Hepatocyte (in vitro differentiated cells): ENCODE results near the gene NPAS4. TPM values are rescaled to one million over a fixed set of nuclear protein-coding genes. Genes with fewer than 3 reads are reported as not detected.
A peak's percentile ranks its signal among the peaks of the same experiment; 100 is the strongest.

Source experiments
- DNase-seq: peaks from one replicate; pipeline ENCODE4 v3.0.0-alpha.2; 2016; ENCODE audit warnings: low spot score
- H2AFZ ChIP-seq: fragments of 200-600 bp; sonication (generic); 2 replicates; pipeline ENCODE4 v1.6.0; 2016; ENCODE audit warnings: antibody characterized with exemption, mild to moderate bottlenecking
- H3K27ac ChIP-seq: fragments of 200-600 bp; sonication (generic); 2 replicates; pipeline ENCODE4 v1.5.1; 2016; ENCODE audit warnings: mild to moderate bottlenecking
- H3K27me3 ChIP-seq: fragments of 200-600 bp; sonication (generic); 2 replicates; pipeline ENCODE4 v1.6.1; 2016
- H3K36me3 ChIP-seq: fragments of 200-600 bp; sonication (generic); replicated peaks from 2 replicates; pipeline ENCODE4 v1.5.1; 2016; ENCODE audit warnings: low read depth; ENCODE audit not compliant: insufficient read depth
- H3K4me1 ChIP-seq: fragments of 200-600 bp; sonication (generic); 2 replicates; pipeline ENCODE4 v1.5.1; 2016; ENCODE audit warnings: mild to moderate bottlenecking, moderate library complexity; ENCODE audit not compliant: insufficient read depth
- H3K4me2 ChIP-seq: fragments of 200-600 bp; sonication (generic); 2 replicates; pipeline ENCODE4 v1.6.0; 2016
- H3K4me3 ChIP-seq: fragments of 200-600 bp; sonication (generic); 2 replicates; pipeline ENCODE4 v1.5.1; 2016; ENCODE audit warnings: mild to moderate bottlenecking
- H3K79me2 ChIP-seq: fragments of 200-600 bp; sonication (generic); 2 replicates; pipeline ENCODE4 v1.6.0; 2017; ENCODE audit warnings: mild to moderate bottlenecking
- H3K9me2 ChIP-seq: fragments of 200-600 bp; sonication (generic); replicated peaks from 2 replicates; pipeline ENCODE4 v1.6.0; 2017; ENCODE audit warnings: mild to moderate bottlenecking; ENCODE audit not compliant: insufficient read depth
- H3K9me3 ChIP-seq: fragments of 200-600 bp; sonication (generic); 2 replicates; pipeline ENCODE4 v1.5.1; 2016; ENCODE audit warnings: low read depth, mild to moderate bottlenecking
- H4K20me1 ChIP-seq: fragments of 200-600 bp; sonication (generic); 2 replicates; pipeline ENCODE4 v1.6.0; 2016; ENCODE audit warnings: mild to moderate bottlenecking; ENCODE audit not compliant: insufficient read depth, poor library complexity, severe bottlenecking
- EZH2 ChIP-seq: fragments of 200-600 bp; sonication (generic); IDR thresholded peaks from 2 replicates; pipeline ENCODE4 v1.6.1; 2016; ENCODE audit warnings: antibody characterized with exemption, mild to moderate bottlenecking, borderline replicate concordance
- EZH2phosphoT487 ChIP-seq: fragments of 200-600 bp; sonication (generic); IDR thresholded peaks from one replicate; pipeline ENCODE4 v1.6.1; 2018; ENCODE audit warnings: antibody characterized with exemption, mild to moderate bottlenecking, low read depth, moderate library complexity; ENCODE audit not compliant: unreplicated experiment, severe bottlenecking
- WGBS: methylation state at CpG from one replicate; pipeline ENCODE4 v1.1.6; 2016; ENCODE audit warnings: low lambda C conversion rate; ENCODE audit errors: missing lambda C conversion rate; 5-methylcytosine and 5-hydroxymethylcytosine counted together
- polyA plus RNA-seq: library from polyadenylated mRNA; unstranded; fragments of >200 nt; fragmentation: Nextera tagmentation; extraction: Ambion mirVana; gene quantifications from 2 replicates; pipeline ENCODE4 v1.2.1, GENCODE V29; 2016
- total RNA-seq: library from RNA; depleted of rRNA; stranded (reverse); fragments of >200 nt; gene quantifications from 2 replicates; pipeline ENCODE4 v1.2.3, GENCODE V29; 2014
- TF ChIP-seq, protein P1 (sequence below): fragments of 200-600 bp; sonication (generic); IDR thresholded peaks from 2 replicates; pipeline ENCODE4 v1.5.1; 2016; ENCODE audit warnings: antibody characterized with exemption, mild to moderate bottlenecking; ENCODE audit not compliant: poor library complexity

The NPAS4 gene
- total and polyA plus RNA-seq, 2 experiments from 2014 or later, result 0.31 TPM; not detected in 1

DNA sequence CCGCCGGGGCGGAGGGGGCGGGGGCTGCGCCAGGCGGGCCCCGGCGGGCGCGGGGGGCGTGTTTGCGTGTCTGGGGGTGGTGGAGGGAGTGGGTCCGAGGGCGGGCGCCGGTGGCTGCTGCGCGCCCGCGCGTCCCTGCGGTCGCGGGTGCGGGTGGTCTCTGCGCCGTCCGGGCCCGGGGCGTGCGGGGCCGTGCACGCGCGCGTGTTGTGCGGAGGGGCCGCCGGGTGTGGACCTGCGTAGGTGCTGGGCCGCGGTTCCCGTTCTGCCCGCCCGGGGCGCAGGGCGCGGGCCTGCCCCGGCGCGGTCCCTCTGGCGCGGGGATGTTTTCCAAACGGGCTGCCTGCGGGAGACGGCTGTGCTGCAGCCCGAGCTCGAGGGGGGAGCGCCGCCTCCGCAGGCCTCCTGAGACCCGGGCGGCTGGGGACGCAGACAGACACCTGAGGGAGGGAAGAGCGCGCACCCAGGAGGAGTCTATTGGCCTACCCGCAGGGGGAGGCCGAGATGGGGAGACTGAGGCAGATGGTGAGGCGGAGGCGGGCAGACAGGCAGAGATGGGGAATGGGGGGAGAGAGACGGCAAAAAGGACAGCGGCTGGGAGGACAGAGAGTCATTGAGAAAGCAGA, 46.3 kb downstream of the NPAS4 start:
- Histone ChIP-seq H3K27ac (no peak overlapping the region), H3K36me3 (no peaks in the 10 kb centered on the region), H4K20me1 (no peaks in the 10 kb centered on the region), H3K79me2 (peaks cover 2% of the 10 kb centered on the region), H3K27me3 (no peaks in the 10 kb centered on the region), H3K9me3 (no peaks in the 10 kb centered on the region), H3K4me3 (peak overlapping the region; percentile 70), H3K9me2 (no peaks in the 10 kb centered on the region), H3K4me2 (peak overlapping the region; percentile 99), H2AFZ (peak overlapping the region; percentile 33), H3K4me1 (peaks cover 12% of the 10 kb centered on the region)
- TF ChIP-seq EZH2phosphoT487 (no peak), EZH2 (no peak)
- TF ChIP-seq, protein P1, sequence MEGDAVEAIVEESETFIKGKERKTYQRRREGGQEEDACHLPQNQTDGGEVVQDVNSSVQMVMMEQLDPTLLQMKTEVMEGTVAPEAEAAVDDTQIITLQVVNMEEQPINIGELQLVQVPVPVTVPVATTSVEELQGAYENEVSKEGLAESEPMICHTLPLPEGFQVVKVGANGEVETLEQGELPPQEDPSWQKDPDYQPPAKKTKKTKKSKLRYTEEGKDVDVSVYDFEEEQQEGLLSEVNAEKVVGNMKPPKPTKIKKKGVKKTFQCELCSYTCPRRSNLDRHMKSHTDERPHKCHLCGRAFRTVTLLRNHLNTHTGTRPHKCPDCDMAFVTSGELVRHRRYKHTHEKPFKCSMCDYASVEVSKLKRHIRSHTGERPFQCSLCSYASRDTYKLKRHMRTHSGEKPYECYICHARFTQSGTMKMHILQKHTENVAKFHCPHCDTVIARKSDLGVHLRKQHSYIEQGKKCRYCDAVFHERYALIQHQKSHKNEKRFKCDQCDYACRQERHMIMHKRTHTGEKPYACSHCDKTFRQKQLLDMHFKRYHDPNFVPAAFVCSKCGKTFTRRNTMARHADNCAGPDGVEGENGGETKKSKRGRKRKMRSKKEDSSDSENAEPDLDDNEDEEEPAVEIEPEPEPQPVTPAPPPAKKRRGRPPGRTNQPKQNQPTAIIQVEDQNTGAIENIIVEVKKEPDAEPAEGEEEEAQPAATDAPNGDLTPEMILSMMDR, result peak; percentile 27
- peak; percentile 72 for DNase-seq
- 1% methylated on average over 41 of the region's 72 CpGs for WGBS

DNA sequence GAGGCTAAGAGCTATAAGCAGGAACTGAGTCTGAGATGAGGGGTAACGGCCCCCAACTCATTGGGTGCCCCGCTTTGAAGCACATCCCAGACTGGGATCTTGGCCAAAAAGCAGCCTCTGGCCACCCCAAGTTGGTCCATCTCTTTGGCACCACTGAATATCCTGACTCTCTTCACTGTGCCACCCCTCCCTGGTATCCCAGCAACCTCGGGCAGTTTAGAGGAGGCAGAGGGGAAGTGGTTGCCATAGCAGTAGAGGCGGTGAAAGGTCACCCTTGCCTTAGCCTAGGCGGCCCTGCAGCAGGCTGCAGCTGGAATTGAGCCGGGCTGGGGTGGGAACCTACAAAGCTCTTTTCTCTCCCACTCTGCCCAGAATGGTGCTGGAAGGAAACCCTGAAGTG, 46.9 kb downstream of the NPAS4 start:
- DNase-seq, result peak; percentile 34
- no peaks in the 10 kb centered on the region for H3K9me3 ChIP-seq
- H3K36me3 ChIP-seq, result no peaks in the 10 kb centered on the region
- H4K20me1 ChIP-seq, result no peaks in the 10 kb centered on the region
- H3K4me2 ChIP-seq, result peak overlapping the region; percentile 99
- H3K27ac ChIP-seq, result no peak overlapping the region
- H2AFZ ChIP-seq, result no peak overlapping the region
- peaks cover 2% of the 10 kb centered on the region for H3K79me2 ChIP-seq
- no peak for TF ChIP-seq EZH2
- TF ChIP-seq, protein P1, result no peak
- TF ChIP-seq EZH2phosphoT487, result no peak
- H3K9me2 ChIP-seq, result no peaks in the 10 kb centered on the region
- no peaks in the 10 kb centered on the region for H3K27me3 ChIP-seq
- 53% methylated on average over 6 of the region's 6 CpGs for WGBS
- H3K4me1 ChIP-seq, result peaks cover 12% of the 10 kb centered on the region
- no peak overlapping the region for H3K4me3 ChIP-seq

DNA sequence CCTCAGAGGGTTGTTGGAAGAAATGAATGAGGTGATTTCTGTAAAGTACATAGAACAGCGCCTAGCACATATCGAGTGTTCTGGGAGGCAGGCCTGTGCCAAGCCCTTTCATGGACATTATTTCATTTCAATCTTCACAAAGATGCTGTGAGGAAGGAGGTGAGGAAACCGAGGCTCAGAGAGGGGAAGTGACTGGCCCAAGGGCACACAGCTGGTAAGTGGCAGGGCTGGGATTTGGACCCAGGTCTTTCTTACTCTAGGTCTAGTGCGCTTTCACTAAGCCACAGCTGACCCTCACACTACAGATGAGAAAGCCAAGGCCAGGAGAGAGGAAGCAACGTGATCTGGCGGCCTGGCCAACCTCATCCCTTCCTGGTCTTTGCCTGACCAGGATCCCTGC, 47.9 kb downstream of the NPAS4 start:
- H3K27me3 ChIP-seq, result no peaks in the 10 kb centered on the region
- no peaks in the 10 kb centered on the region for H4K20me1 ChIP-seq
- H3K9me2 ChIP-seq, result no peaks in the 10 kb centered on the region
- no peak overlapping the region for H3K27ac ChIP-seq
- peaks cover 12% of the 10 kb centered on the region for H3K4me1 ChIP-seq
- TF ChIP-seq, protein P1, result no peak
- TF ChIP-seq EZH2phosphoT487 (no peak), EZH2 (no peak)
- no peak overlapping the region for H2AFZ ChIP-seq
- no peak for DNase-seq
- H3K4me3 ChIP-seq, result no peak overlapping the region
- no peaks in the 10 kb centered on the region for H3K9me3 ChIP-seq
- peaks cover 2% of the 10 kb centered on the region for H3K79me2 ChIP-seq
- WGBS, result 95% methylated on average over 6 of the region's 6 CpGs
- H3K4me2 ChIP-seq, result no peak overlapping the region
- H3K36me3 ChIP-seq, result no peaks in the 10 kb centered on the region
